GM08714 (cell line): ENCODE measurements around the gene ZNF575.
A peak's percentile ranks its signal among the peaks of the same experiment; 100 is the strongest.

Experiments
- H3K4me3 ChIP-seq: fragments of 200-500 bp; sonication (Bioruptor generic); 2 replicates; pipeline ENCODE4 v1.5.1; 2014; ENCODE audit warnings: mild to moderate bottlenecking, low read length, inconsistent platforms
- ZNF274 ChIP-seq: IDR thresholded peaks from 2 replicates; pipeline ENCODE4 v1.6.1; 2012; ENCODE audit warnings: mild to moderate bottlenecking, low read depth, low read length

ZNF575 gene

GRCh38 chr19:43532962-43533545 is at the start of gene ZNF575:
Gene ZNF575, plus strand, starts transcription at chr19:43533188. Its CDS starts 1,235 bp downstream, at chr19:43534423.
- H3K4me3 ChIP-seq, result peak within 1 kb of the TSS; percentile 66

GRCh38 chr19:43483281-43483680 is 49.7 kb upstream of the ZNF575 start:
- no peak overlapping the region for H3K4me3 ChIP-seq
- TF ChIP-seq ZNF274, result no peak

More at GRCh38 chr19:43532962-43533545, at the start of gene ZNF575:
- TF ChIP-seq ZNF274, result no peak

- no peak overlapping the region for H3K4me3 ChIP-seq
- no peak for TF ChIP-seq ZNF274
Observed at GRCh38 chr19:43485951-43486350, 47.0 kb upstream of the ZNF575 start.

GRCh38 chr19:43486412-43486811 is 46.6 kb upstream of the ZNF575 start:
- H3K4me3 ChIP-seq, result no peak overlapping the region
- no peak for TF ChIP-seq ZNF274

- no peak for TF ChIP-seq ZNF274
- H3K4me3 ChIP-seq, result no peak overlapping the region
Observed at GRCh38 chr19:43488179-43488578, 44.8 kb upstream of the ZNF575 start.

GRCh38 chr19:43489310-43489709 is 43.7 kb upstream of the ZNF575 start:
- no peak overlapping the region for H3K4me3 ChIP-seq
- TF ChIP-seq ZNF274, result no peak

- no peak overlapping the region for H3K4me3 ChIP-seq
- no peak for TF ChIP-seq ZNF274
Observed at GRCh38 chr19:43489979-43490599, 42.9 kb upstream of the ZNF575 start.

- TF ChIP-seq ZNF274, result no peak
- H3K4me3 ChIP-seq, result no peak overlapping the region
Observed at GRCh38 chr19:43490759-43491158, 42.2 kb upstream of the ZNF575 start.

- TF ChIP-seq ZNF274, result no peak
- H3K4me3 ChIP-seq, result no peak overlapping the region
Observed at GRCh38 chr19:43495082-43495481, 37.9 kb upstream of the ZNF575 start.

- no peak for TF ChIP-seq ZNF274
- H3K4me3 ChIP-seq, result no peak overlapping the region
Observed at GRCh38 chr19:43496960-43497359, 36.0 kb upstream of the ZNF575 start.

GRCh38 chr19:43498233-43498842 is 34.6 kb upstream of the ZNF575 start:
- TF ChIP-seq ZNF274, result no peak
- H3K4me3 ChIP-seq, result no peak overlapping the region

- no peak overlapping the region for H3K4me3 ChIP-seq
- TF ChIP-seq ZNF274, result no peak
Observed at GRCh38 chr19:43499042-43499441, 33.9 kb upstream of the ZNF575 start.

- no peak overlapping the region for H3K4me3 ChIP-seq
- TF ChIP-seq ZNF274, result no peak
Observed at GRCh38 chr19:43501661-43502418, 31.1 kb upstream of the ZNF575 start.

GRCh38 chr19:43502419-43502976 is 30.5 kb upstream of the ZNF575 start:
- no peak for TF ChIP-seq ZNF274
- H3K4me3 ChIP-seq, result no peak overlapping the region
